Thyroid gland (tissue), 4 donors: ENCODE results near the gene MIEF2.

Experiments used
- POLR2A ChIP-seq, 2 donors: fragments of 450-650 bp; IDR thresholded peaks; one replicate each; pipeline ENCODE4 v1.6.1; 2017; ENCODE audit warnings: antibody characterized with exemption in 2 of 2, mild to moderate bottlenecking in 2 of 2, moderate library complexity in 1 of 2
- TF ChIP-seq, protein P1 (sequence below), 6 experiments: fragments of 200-600 bp in 3 of 6; fragments of 450-650 bp in 3 of 6; sonication (generic) in 3 of 6; IDR thresholded peaks; one replicate each; pipeline ENCODE4 v1.5.1; 2016 to 2019; ENCODE audit warnings: antibody characterized with exemption in 6 of 6, mild to moderate bottlenecking in 2 of 6, inconsistent platforms in 1 of 6, moderate library complexity in 1 of 6

DNA sequence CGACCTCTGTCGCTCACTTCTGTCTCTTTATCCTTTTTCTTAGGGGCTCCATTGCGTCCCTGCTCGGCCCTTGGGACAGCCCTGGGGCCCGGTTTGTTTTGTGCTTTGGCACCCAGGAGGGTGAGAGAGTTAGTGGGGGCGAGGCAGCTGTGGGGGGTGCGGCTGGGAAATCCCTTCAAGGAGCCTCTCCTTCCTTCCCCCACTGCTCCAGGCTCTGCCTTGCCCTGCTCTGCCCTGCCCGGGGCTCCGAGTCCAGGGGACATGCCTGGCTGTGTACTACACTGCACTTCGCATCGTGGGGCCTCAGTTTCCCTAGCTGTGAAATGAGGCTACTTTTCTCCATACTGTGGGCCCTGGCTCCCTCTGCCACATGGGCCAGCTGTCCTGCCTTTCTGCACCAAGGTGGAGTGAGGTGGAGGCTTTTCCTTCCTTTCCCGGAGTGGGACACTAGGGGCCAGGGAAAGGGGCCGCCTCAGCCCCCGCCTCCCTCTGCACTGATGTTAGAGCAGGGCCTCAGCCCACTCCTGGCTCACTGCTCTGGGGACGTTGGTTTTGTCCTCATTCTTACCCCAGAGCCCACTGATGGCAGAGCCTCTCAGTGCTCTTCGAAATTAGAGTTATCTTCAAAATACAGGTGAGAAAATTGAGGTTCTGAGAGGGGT is 34.0 kb upstream of the MIEF2 start:
- TF ChIP-seq, protein P1, sequence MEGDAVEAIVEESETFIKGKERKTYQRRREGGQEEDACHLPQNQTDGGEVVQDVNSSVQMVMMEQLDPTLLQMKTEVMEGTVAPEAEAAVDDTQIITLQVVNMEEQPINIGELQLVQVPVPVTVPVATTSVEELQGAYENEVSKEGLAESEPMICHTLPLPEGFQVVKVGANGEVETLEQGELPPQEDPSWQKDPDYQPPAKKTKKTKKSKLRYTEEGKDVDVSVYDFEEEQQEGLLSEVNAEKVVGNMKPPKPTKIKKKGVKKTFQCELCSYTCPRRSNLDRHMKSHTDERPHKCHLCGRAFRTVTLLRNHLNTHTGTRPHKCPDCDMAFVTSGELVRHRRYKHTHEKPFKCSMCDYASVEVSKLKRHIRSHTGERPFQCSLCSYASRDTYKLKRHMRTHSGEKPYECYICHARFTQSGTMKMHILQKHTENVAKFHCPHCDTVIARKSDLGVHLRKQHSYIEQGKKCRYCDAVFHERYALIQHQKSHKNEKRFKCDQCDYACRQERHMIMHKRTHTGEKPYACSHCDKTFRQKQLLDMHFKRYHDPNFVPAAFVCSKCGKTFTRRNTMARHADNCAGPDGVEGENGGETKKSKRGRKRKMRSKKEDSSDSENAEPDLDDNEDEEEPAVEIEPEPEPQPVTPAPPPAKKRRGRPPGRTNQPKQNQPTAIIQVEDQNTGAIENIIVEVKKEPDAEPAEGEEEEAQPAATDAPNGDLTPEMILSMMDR (IDR thresholded peaks at IDR 0.05) = no peak
- TF ChIP-seq POLR2A (IDR thresholded peaks at IDR 0.05) = no peak
